CD14-positive monocyte (primary cell): ENCODE measurements around the gene ACSL5. TPM values are rescaled to one million over a fixed set of nuclear protein-coding genes. Genes with fewer than 3 reads are reported as not detected.

Source experiments
- DNase-seq, 3 donors: peaks; one replicate each; pipeline ENCODE4 v3.0.0-alpha.2; 2011 to 2022
- H2AFZ ChIP-seq: 2 replicates; pipeline ENCODE4 v1.6.0; 2012; ENCODE audit warnings: mild to moderate bottlenecking, low read depth, low read length, inconsistent platforms; ENCODE audit not compliant: insufficient read depth, poor library complexity, severe bottlenecking
- H3K27ac ChIP-seq, 2 donors: 1 replicate in 1 of 2; 2 replicates in 1 of 2; pipeline ENCODE4 v1.5.1; 2012 to 2013; ENCODE audit warnings: low read length in 2 of 2, control low read depth in 1 of 2, inconsistent platforms in 1 of 2, low read depth in 1 of 2, mild to moderate bottlenecking in 1 of 2
- H3K27me3 ChIP-seq, 2 donors: one replicate each; pipeline versions ENCODE4 v1.6.0 to v1.6.1; 2011 to 2013; ENCODE audit warnings: low read length in 2 of 2; ENCODE audit not compliant: control insufficient read depth in 2 of 2, insufficient read depth in 2 of 2
- H3K36me3 ChIP-seq, 2 donors: replicated peaks in 1 of 2; 1 replicate in 1 of 2; 2 replicates in 1 of 2; pipeline versions ENCODE4 v1.5.1 to v1.6.1; 2012 to 2013; ENCODE audit warnings: low read length in 2 of 2, control low read depth in 1 of 2, inconsistent platforms in 1 of 2, mild to moderate bottlenecking in 1 of 2; ENCODE audit not compliant: insufficient read depth in 2 of 2, control insufficient read depth in 1 of 2
- H3K4me1 ChIP-seq, 2 donors: 1 replicate in 1 of 2; 2 replicates in 1 of 2; pipeline versions ENCODE4 v1.5.1 to v1.6.1; 2012 to 2013; ENCODE audit warnings: low read length in 2 of 2, control low read depth in 1 of 2, inconsistent platforms in 1 of 2, mild to moderate bottlenecking in 1 of 2, moderate library complexity in 1 of 2; ENCODE audit not compliant: insufficient read depth in 2 of 2, control insufficient read depth in 1 of 2
- H3K4me2 ChIP-seq: replicated peaks from 2 replicates; pipeline ENCODE3; 2012; ENCODE audit warnings: low read length, moderate library complexity, mild to moderate bottlenecking; ENCODE audit not compliant: poor library complexity, severe bottlenecking; ENCODE audit errors: extremely low read depth
- H3K4me3 ChIP-seq, 3 experiments: fragments of 200-600 bp in 1 of 3; sonication (generic) in 1 of 3; replicated peaks in 1 of 3; 1 replicate in 2 of 3; 2 replicates in 1 of 3; pipeline ENCODE4 v1.5.1; 2011 to 2013; ENCODE audit warnings: low read length in 3 of 3, mild to moderate bottlenecking in 3 of 3, control low read depth in 2 of 3, low read depth in 2 of 3, inconsistent platforms in 1 of 3, moderate library complexity in 1 of 3
- H3K79me2 ChIP-seq: 2 replicates; pipeline ENCODE4 v1.6.0; 2012; ENCODE audit warnings: mild to moderate bottlenecking, control low read depth, inconsistent platforms, low read length, moderate library complexity; ENCODE audit not compliant: insufficient read depth
- H3K9ac ChIP-seq: 2 replicates; pipeline ENCODE4 v1.6.0; 2017; ENCODE audit warnings: low read length, mild to moderate bottlenecking; ENCODE audit not compliant: insufficient read depth, poor library complexity, severe bottlenecking
- H3K9me3 ChIP-seq, 2 donors: replicated peaks in 1 of 2; 1 replicate in 1 of 2; 2 replicates in 1 of 2; pipeline versions ENCODE4 v1.5.1 to v1.6.1; 2012 to 2013; ENCODE audit warnings: low read length in 2 of 2, control low read depth in 1 of 2; ENCODE audit not compliant: control insufficient read depth in 1 of 2, insufficient read depth in 1 of 2
- H4K20me1 ChIP-seq: 2 replicates; pipeline ENCODE4 v1.6.0; 2012; ENCODE audit warnings: mild to moderate bottlenecking, low read length, control low read depth, moderate library complexity; ENCODE audit not compliant: insufficient read depth
- H3K27ac Mint-ChIP-seq, 7 donors: one replicate each; pipeline ENCODE4 v1.8.0; 2020; ENCODE audit warnings: mild to moderate bottlenecking in 7 of 7, mixed read lengths in 7 of 7, moderate library complexity in 6 of 7, inconsistent platforms in 2 of 7
- H3K27me3 Mint-ChIP-seq, 3 donors: one replicate each; pipeline ENCODE4 v1.8.0; 2021 to 2022; ENCODE audit warnings: low read depth in 3 of 3, mild to moderate bottlenecking in 3 of 3, mixed read lengths in 3 of 3, moderate library complexity in 3 of 3, inconsistent platforms in 1 of 3
- H3K36me3 Mint-ChIP-seq, 2 donors: one replicate each; pipeline ENCODE4 v1.8.0; 2020; ENCODE audit warnings: mixed read lengths in 2 of 2, inconsistent platforms in 1 of 2, mild to moderate bottlenecking in 1 of 2
- H3K4me1 Mint-ChIP-seq: one replicate; pipeline ENCODE4 v1.8.0; 2020; ENCODE audit warnings: mild to moderate bottlenecking, mixed read lengths
- H3K4me3 Mint-ChIP-seq, 2 donors: one replicate each; pipeline ENCODE4 v1.8.0; 2020; ENCODE audit warnings: mild to moderate bottlenecking in 2 of 2, mixed read lengths in 2 of 2, moderate library complexity in 1 of 2
- H3K9me3 Mint-ChIP-seq, 7 donors: one replicate each; pipeline ENCODE4 v1.8.0; 2020 to 2022; ENCODE audit warnings: mixed read lengths in 7 of 7, mild to moderate bottlenecking in 6 of 7, moderate library complexity in 6 of 7, inconsistent platforms in 2 of 7
- CTCF ChIP-seq: fragments of 200-600 bp; IDR thresholded peaks from one replicate; pipeline ENCODE4 v1.8.0; 2022; ENCODE audit warnings: antibody characterized with exemption, mild to moderate bottlenecking
- WGBS: methylation state at CpG from one replicate; pipeline ENCODE4 v1.1.5; 2013; ENCODE audit warnings: missing lambda C conversion rate; ENCODE audit not compliant: insufficient coverage; 5-methylcytosine and 5-hydroxymethylcytosine counted together
- intact Hi-C, 2 donors: fragments of 100-400 bp; cut with micrococcal nuclease; formaldehyde crosslinking; loops; one replicate each; pipeline versions ENCODE4 v1.15.0 to v1.15.1; 2023
- polyA plus RNA-seq, 3 donors: library from polyadenylated mRNA; depleted of rRNA in 1 of 3; unstranded in 2 of 3; stranded (reverse) in 1 of 3; fragments of 300-500 nt in 2 of 3; fragments of >200 nt in 1 of 3; fragmentation: Illumina TruSeq in 2 of 3; gene quantifications; 1 replicate in 2 of 3; 2 replicates in 1 of 3; pipeline ENCODE4 v1.2.3, GENCODE V29; 2012 to 2021

ACSL5 gene
- polyA plus RNA-seq, 3 donors: 27.5 to 44.4 (median 37.5) TPM

- Mint-ChIP-seq H3K4me1 (peaks cover 1% of the 10 kb centered on the region), H3K36me3 (no peaks in the 10 kb centered on the region), H3K4me3 (no peak overlapping the region), H3K27me3 (peaks cover 0 to 9% (median 5%) of the 10 kb centered on the region in 3 donors), H3K9me3 (peaks cover 0 to 5% (median under 1%) of the 10 kb centered on the region in 7 donors), H3K27ac (no peak overlapping the region)
- WGBS: 100% methylated on average over 1 of the region's 3 CpGs
- Histone ChIP-seq H3K4me3 (no peak overlapping the region), H3K9ac (no peak overlapping the region), H3K4me2 (no peak overlapping the region), H3K27ac (no peak overlapping the region), H3K79me2 (no peaks in the 10 kb centered on the region), H3K27me3 (no peaks in the 10 kb centered on the region), H4K20me1 (no peaks in the 10 kb centered on the region), H3K4me1 (no peaks in the 10 kb centered on the region), H2AFZ (no peak overlapping the region), H3K9me3 (peaks cover 0 to 3% of the 10 kb centered on the region in 2 donors), H3K36me3 (no peaks in the 10 kb centered on the region)
- TF ChIP-seq CTCF: no peak
- intact Hi-C loops: no loop called here
- DNase-seq: no peak
Observed at GRCh38 chr10:112345202-112345601, 28.7 kb upstream of the ACSL5 start.

- Histone ChIP-seq H3K36me3 (no peaks in the 10 kb centered on the region), H2AFZ (no peak overlapping the region), H3K27me3 (no peaks in the 10 kb centered on the region), H4K20me1 (no peaks in the 10 kb centered on the region), H3K79me2 (no peaks in the 10 kb centered on the region), H3K9me3 (peaks cover 0 to 4% of the 10 kb centered on the region in 2 donors), H3K4me2 (no peak overlapping the region), H3K27ac (no peak overlapping the region), H3K4me1 (no peaks in the 10 kb centered on the region), H3K9ac (no peak overlapping the region), H3K4me3 (no peak overlapping the region)
- intact Hi-C loops: no loop called here
- no peak overlapping the region for H3K27ac Mint-ChIP-seq
- TF ChIP-seq CTCF: no peak
- H3K36me3 Mint-ChIP-seq: no peaks in the 10 kb centered on the region
- H3K4me3 Mint-ChIP-seq: no peak overlapping the region
- 100% methylated on average over 5 of the region's 9 CpGs for WGBS
- peaks cover 0 to 9% (median 5%) of the 10 kb centered on the region in 3 donors for H3K27me3 Mint-ChIP-seq
- peaks cover 0 to 5% (median 3%) of the 10 kb centered on the region in 7 donors for H3K9me3 Mint-ChIP-seq
- DNase-seq: no peak
- H3K4me1 Mint-ChIP-seq: peaks cover 1% of the 10 kb centered on the region
Observed at GRCh38 chr10:112345743-112346142, 28.2 kb upstream of the ACSL5 start.
